NCI-H345 (cell line): Measurements from ENCODE around the gene DYSF.

Source experiments
- DNase-seq: peaks from one replicate; lab custom pipeline; 2025; lab: John Stamatoyannopoulos, UW

The DYSF gene

GRCh38 chr2:71614976-71615766 is 161.8 kb downstream of the DYSF start:
- DNase-seq: no peak

- DNase-seq: no peak
These were observed 162.7 kb downstream of the DYSF start for GRCh38 chr2:71615767-71616730.

GRCh38 chr2:71617266-71617665 is 163.9 kb downstream of the DYSF start:
- no peak for DNase-seq

GRCh38 chr2:71618327-71619113 is 165.2 kb downstream of the DYSF start:
- no peak for DNase-seq

- no peak for DNase-seq
These were observed 165.9 kb downstream of the DYSF start for GRCh38 chr2:71619230-71619741.

- DNase-seq: no peak
These were observed 166.8 kb downstream of the DYSF start for GRCh38 chr2:71620116-71620515.

- no peak for DNase-seq
These were observed 167.5 kb downstream of the DYSF start for GRCh38 chr2:71620851-71621251.

GRCh38 chr2:71629273-71629672 is 175.9 kb downstream of the DYSF start:
- DNase-seq: no peak

GRCh38 chr2:71629771-71630453 is 176.6 kb downstream of the DYSF start:
- DNase-seq: no peak

- no peak for DNase-seq
These were observed 177.3 kb downstream of the DYSF start for GRCh38 chr2:71630454-71631328.

GRCh38 chr2:71631411-71631931 is 178.1 kb downstream of the DYSF start:
- DNase-seq: no peak

GRCh38 chr2:71633086-71633485 is 179.7 kb downstream of the DYSF start:
- no peak for DNase-seq

GRCh38 chr2:71634567-71634966 is 181.2 kb downstream of the DYSF start:
- DNase-seq: no peak

- no peak for DNase-seq
These were observed 182.4 kb downstream of the DYSF start for GRCh38 chr2:71635798-71636197.

GRCh38 chr2:71637168-71637567 is 183.8 kb downstream of the DYSF start:
- no peak for DNase-seq

GRCh38 chr2:71637736-71638135 is 184.4 kb downstream of the DYSF start:
- DNase-seq: no peak

- no peak for DNase-seq
These were observed 186.4 kb downstream of the DYSF start for GRCh38 chr2:71639735-71640134.

GRCh38 chr2:71640489-71640888 is 187.1 kb downstream of the DYSF start:
- DNase-seq: no peak

- DNase-seq: no peak
These were observed 190.5 kb downstream of the DYSF start for GRCh38 chr2:71643674-71644357.

GRCh38 chr2:71646028-71646427 is 192.7 kb downstream of the DYSF start:
- DNase-seq: no peak
